ENCODE data around the gene TBC1D32. TPM values are rescaled to one million over a fixed set of nuclear protein-coding genes. Genes with fewer than 3 reads are reported as not detected.

Gene TBC1D32
- total RNA-seq, 1 experiment from 2014 or later = 9.0 TPM

GRCh38 chr6:121382467-121383121 is 48.3 kb upstream of the TBC1D32 start:
- TF ChIP-seq CTCF (conservative IDR thresholded peaks at IDR 0.05) = no peak
- H3K36me3 Mint-ChIP-seq (ENCODE audit: insufficient read depth in 1 of 3, low read depth in 3 of 3) = no peaks in the 10 kb centered on the region

More at GRCh38 chr6:121382467-121383121, 48.3 kb upstream of the TBC1D32 start:
- H3K79me1 ChIP-seq (ENCODE audit: insufficient read depth, low read depth, low read length, poor library complexity, severe bottlenecking) = no peaks in the 10 kb centered on the region
- H3K27me3 ChIP-seq (ENCODE audit: insufficient read depth, low read length) = no peaks in the 10 kb centered on the region
- H3K4me1 Mint-ChIP-seq = no peaks in the 10 kb centered on the region
- no peak overlapping the region for H3K4me2 ChIP-seq (ENCODE audit: insufficient read depth, insufficient read length, low read length)
- H3K9me3 ChIP-seq (ENCODE audit: control insufficient read depth, low read depth, low read length) = no peaks in the 10 kb centered on the region
- no peak overlapping the region for H2BK20ac ChIP-seq (ENCODE audit: low read depth, low read length, poor library complexity, severe bottlenecking)
- no peak overlapping the region for H2BK15ac ChIP-seq (ENCODE audit: low read depth, low read length)
- no peak overlapping the region for H4K5ac ChIP-seq (ENCODE audit: insufficient read length, low read depth, low read length)
- H2AFZ ChIP-seq (ENCODE audit: low read length) = no peak overlapping the region
- no peaks in the 10 kb centered on the region for H4K20me1 ChIP-seq (ENCODE audit: control insufficient read depth, insufficient read depth, insufficient read length)
- H3K4ac ChIP-seq (ENCODE audit: low read depth, low read length) = no peak overlapping the region
- no peak overlapping the region for H3K27ac ChIP-seq (ENCODE audit: insufficient read length, low read depth, low read length)
- no peak overlapping the region for H2BK12ac ChIP-seq (ENCODE audit: insufficient read length, low read depth, low read length)
- no peak overlapping the region for H3K56ac ChIP-seq (ENCODE audit: insufficient read length, low read depth, low read length)
- H4K91ac ChIP-seq (ENCODE audit: insufficient read length, low read depth, low read length) = no peak overlapping the region
- no peak overlapping the region for H2BK5ac ChIP-seq (ENCODE audit: insufficient read length, low read length)
- no peaks in the 10 kb centered on the region for H3K4me1 ChIP-seq (ENCODE audit: insufficient read depth, low read length)
- H3K4me3 Mint-ChIP-seq = no peak overlapping the region
- peak overlapping the region in 1 of 3 experiments; percentile 29; a peak in 1 of 7 replicates for H3K27ac Mint-ChIP-seq
- H3T11ph ChIP-seq (ENCODE audit: low read length) = no peak overlapping the region
- no peak for DNase-seq
- H4K8ac ChIP-seq (replicated peaks; ENCODE audit: insufficient read length, low read depth, low read length) = no peak overlapping the region
- no peak overlapping the region for H3K23ac ChIP-seq (ENCODE audit: insufficient read length, low read depth, low read length)
- H3K9me3 Mint-ChIP-seq = no peaks in the 10 kb centered on the region
- no peak overlapping the region for H2BK120ac ChIP-seq (ENCODE audit: low read depth, low read length, poor library complexity, severe bottlenecking)
- H3K79me2 ChIP-seq (ENCODE audit: insufficient read depth, low read length) = no peaks in the 10 kb centered on the region
- H3K18ac ChIP-seq (ENCODE audit: insufficient read length, low read depth, low read length) = no peak overlapping the region
- no CpG with 5 or more reads among the region's 3 CpGs for WGBS (ENCODE audit: extremely low coverage, insufficient read length, low lambda C conversion rate)
- no peak overlapping the region for H3K14ac ChIP-seq (ENCODE audit: insufficient read depth, low read length)
- no peaks in the 10 kb centered on the region for H3K23me2 ChIP-seq (ENCODE audit: insufficient read length, low read depth, low read length, poor library complexity, severe bottlenecking)
- H2AK5ac ChIP-seq (ENCODE audit: insufficient read length, low read length) = no peak overlapping the region
- no peaks in the 10 kb centered on the region for H3K27me3 Mint-ChIP-seq (ENCODE audit: low read depth)
- H3K9ac ChIP-seq (ENCODE audit: extremely low read depth, insufficient read length, low read length) = no peak overlapping the region
